GM12891 (cell line): ENCODE results near the gene SSUH2.

Experiments used
- POLR2A ChIP-seq: IDR thresholded peaks from 2 replicates; pipeline ENCODE4 v1.6.1; 2011; ENCODE audit warnings: low read depth, low read length, control low read depth
- POLR2AphosphoS5 ChIP-seq: IDR thresholded peaks from 2 replicates; pipeline ENCODE4 v1.6.1; 2011; ENCODE audit warnings: low read depth, low read length, control low read depth
- POU2F2 ChIP-seq: IDR thresholded peaks from 2 replicates; pipeline ENCODE4 v1.6.1; 2011; ENCODE audit warnings: low read depth, mild to moderate bottlenecking, control low read depth, low read length, moderate library complexity
- SPI1 ChIP-seq: IDR thresholded peaks from 2 replicates; pipeline ENCODE4 v1.6.1; 2011; ENCODE audit warnings: low read depth, low read length, control low read depth
- TAF1 ChIP-seq: IDR thresholded peaks from 2 replicates; pipeline ENCODE4 v1.6.1; 2011; ENCODE audit warnings: low read depth, low read length, control low read depth

DNA sequence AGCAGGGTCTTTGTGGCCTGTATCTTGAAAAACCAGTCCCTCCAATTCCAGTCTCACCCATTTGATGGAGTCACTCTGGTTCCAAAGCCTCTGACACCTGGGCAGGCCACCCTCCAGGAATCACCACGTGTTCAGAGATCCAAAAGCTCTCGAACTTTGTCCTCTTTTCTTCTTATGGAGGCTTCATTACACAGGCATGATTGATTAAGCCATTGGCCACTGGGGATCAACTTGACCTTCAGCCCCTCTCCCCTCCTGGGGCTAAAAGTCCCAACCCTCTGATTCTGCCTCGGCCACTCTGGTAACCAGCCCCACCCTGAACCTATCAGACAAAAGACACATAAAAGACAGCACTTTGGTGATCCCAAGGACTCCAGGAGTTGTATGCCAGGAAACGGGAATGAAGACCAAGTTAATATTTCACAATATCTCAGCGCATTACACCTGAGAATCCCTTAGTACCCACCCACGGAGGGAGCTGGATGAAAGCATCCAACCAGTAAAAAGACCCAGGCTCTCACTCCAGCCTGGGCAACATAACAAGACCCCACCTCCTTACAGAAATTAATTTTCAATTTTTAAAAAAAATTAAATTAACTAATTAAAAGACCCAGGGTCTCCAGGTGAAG lies 23.0 kb upstream of the SSUH2 start:
- no peak for TF ChIP-seq POLR2A
- TF ChIP-seq SPI1, result no peak
- TF ChIP-seq POLR2AphosphoS5, result no peak
- TF ChIP-seq TAF1, result no peak
- TF ChIP-seq POU2F2, result no peak
